A549 (cell line): ENCODE measurements around the gene ENO4.

Source experiments
- CEBPB ChIP-seq, 2 experiments: fragments of >200 bp in 1 of 2; sonication (Bioruptor Twin) in 1 of 2; formaldehyde crosslinking in 1 of 2; IDR thresholded peaks; 2 replicates each; pipeline ENCODE4 v1.6.1; 2012 to 2016
- CTCF ChIP-seq: fragments of >200 bp; sonication (Bioruptor Twin); formaldehyde crosslinking; IDR thresholded peaks from 3 replicates; pipeline ENCODE4 v1.5.1; 2016
- KDM5A ChIP-seq: fragments of 200-600 bp; sonication (generic); IDR thresholded peaks from 2 replicates; pipeline ENCODE4 v1.6.1; 2016; ENCODE audit warnings: antibody characterized with exemption, mild to moderate bottlenecking
- MAZ ChIP-seq: fragments of 150-350 bp; IDR thresholded peaks from 2 replicates; pipeline ENCODE4 v1.6.1; 2014; ENCODE audit warnings: antibody characterized with exemption, low read depth, low read length, borderline replicate concordance
- NR3C1 ChIP-seq: fragments of >200 bp; sonication (Bioruptor Twin); formaldehyde crosslinking; IDR thresholded peaks from 3 replicates; pipeline ENCODE4 v1.6.1; 2017
- POLR2A ChIP-seq: IDR thresholded peaks from 2 replicates; pipeline ENCODE4 v1.6.1; 2012; ENCODE audit warnings: mild to moderate bottlenecking, low read length
- RAD21 ChIP-seq, 2 experiments: fragments of >200 bp in 1 of 2; sonication (Bioruptor Twin) in 1 of 2; formaldehyde crosslinking in 1 of 2; IDR thresholded peaks in 1 of 2; conservative IDR thresholded peaks in 1 of 2; 2 replicates in 1 of 2; 3 replicates in 1 of 2; pipeline ENCODE4 v1.6.1; 2012 to 2018; ENCODE audit warnings: inconsistent platforms in 1 of 2
- RCOR1 ChIP-seq: fragments of 150-350 bp; IDR thresholded peaks from 2 replicates; pipeline ENCODE4 v1.6.1; 2014; ENCODE audit warnings: antibody characterized with exemption, low read length, low read depth
- RFX5 ChIP-seq: fragments of 450-650 bp; IDR thresholded peaks from 2 replicates; pipeline ENCODE4 v1.7.1; 2014; ENCODE audit warnings: antibody characterized with exemption, mild to moderate bottlenecking, moderate library complexity

DNA sequence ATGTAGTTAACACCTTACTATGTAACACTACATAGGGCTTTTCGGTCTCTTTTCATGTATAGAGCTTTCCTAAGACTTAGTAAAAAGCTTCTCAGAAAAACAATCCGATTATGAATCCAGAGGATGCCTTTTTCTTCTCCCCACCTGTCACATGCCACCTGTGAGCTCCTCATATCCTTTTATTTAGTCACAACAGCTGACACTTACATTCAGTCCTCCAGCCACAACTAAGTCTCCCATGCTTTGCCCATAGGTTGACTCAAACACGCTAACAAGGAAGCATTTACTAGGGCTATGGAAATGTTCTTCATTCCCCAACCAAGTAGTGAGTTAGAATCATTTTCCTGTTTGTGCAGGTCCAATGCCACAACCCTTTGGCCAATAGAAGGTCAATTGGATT is 7.9 kb downstream of the ENO4 start:
- TF ChIP-seq KDM5A (no peak), CEBPB (IDR thresholded peaks at IDR 0.05) (no peak), RCOR1 (no peak), CTCF (no peak), POLR2A (no peak), NR3C1 (no peak), RFX5 (no peak), RAD21 (conservative IDR thresholded peaks at IDR 0.05 in 1 of 2, IDR thresholded peaks at IDR 0.05 in 1 of 2) (no peak), MAZ (no peak)
